K562 (cell line): ENCODE data around the gene PIGL. TPM values are rescaled to one million over a fixed set of nuclear protein-coding genes. Genes with fewer than 3 reads are reported as not detected.

ENCODE experiments used
- CBFA2T3 ChIP-seq: fragments of 450-650 bp; IDR thresholded peaks from 2 replicates; pipeline ENCODE4 v1.6.1; 2017
- CEBPG ChIP-seq, 3 experiments: fragments of 200-800 bp in 1 of 3; sonication (Bioruptor generic) in 1 of 3; sonication (generic) in 1 of 3; formaldehyde crosslinking in 1 of 3; IDR thresholded peaks in 2 of 3; conservative IDR thresholded peaks in 1 of 3; 2 replicates each; pipeline versions ENCODE4 v1.6.1 to v1.8.0; 2016 to 2022; ENCODE audit warnings: missing compliant biosample characterization in 2 of 3, missing genetic modification characterization in 2 of 3, mild to moderate bottlenecking in 1 of 3, missing genetic modification reagents in 1 of 3
- ETS1 ChIP-seq: conservative IDR thresholded peaks from 2 replicates; pipeline ENCODE4 v1.6.1; 2011; ENCODE audit warnings: low read depth, mild to moderate bottlenecking, low read length; ENCODE audit not compliant: control insufficient read depth
- EWSR1 ChIP-seq: fragments of 450-650 bp; IDR thresholded peaks from 2 replicates; pipeline ENCODE4 v1.6.1; 2018; ENCODE audit warnings: borderline replicate concordance, mild to moderate bottlenecking, low read depth, moderate library complexity; ENCODE audit not compliant: partially characterized antibody
- FOXK2 ChIP-seq, 2 experiments: fragments of 450-650 bp; IDR thresholded peaks in 1 of 2; conservative IDR thresholded peaks in 1 of 2; 2 replicates each; pipeline ENCODE4 v1.6.1; 2016; ENCODE audit warnings: low read depth in 2 of 2, mild to moderate bottlenecking in 1 of 2
- HBP1 ChIP-seq: fragments of 450-650 bp; formaldehyde crosslinking; IDR thresholded peaks from 2 replicates; pipeline ENCODE4 v1.4.0; 2022; ENCODE audit warnings: missing genetic modification characterization
- JUN ChIP-seq, 2 experiments: sonication (generic) in 1 of 2; formaldehyde crosslinking in 1 of 2; IDR thresholded peaks; 2 replicates each; pipeline versions ENCODE4 v1.6.1 to v1.8.0; 2012 to 2022; ENCODE audit warnings: borderline replicate concordance in 2 of 2, mild to moderate bottlenecking in 2 of 2, improper control_type of control experiment in 1 of 2, low read depth in 1 of 2, low read length in 1 of 2, missing genetic modification reagents in 1 of 2
- MLX ChIP-seq, 2 experiments: fragments of 450-650 bp in 1 of 2; sonication (generic) in 1 of 2; formaldehyde crosslinking; conservative IDR thresholded peaks; 2 replicates each; pipeline versions ENCODE4 v1.4.0 to v1.8.1; 2020 to 2022; ENCODE audit warnings: mild to moderate bottlenecking in 1 of 2, missing genetic modification reagents in 1 of 2
- NCOA4 ChIP-seq: fragments of 450-650 bp; IDR thresholded peaks from 2 replicates; pipeline ENCODE4 v1.6.1; 2018; ENCODE audit warnings: mild to moderate bottlenecking; ENCODE audit not compliant: partially characterized antibody
- NR2F6 ChIP-seq: fragments of 450-650 bp; formaldehyde crosslinking; IDR thresholded peaks from 2 replicates; pipeline ENCODE4 v1.4.0; 2020; ENCODE audit warnings: mild to moderate bottlenecking
- STAT5A ChIP-seq: IDR thresholded peaks from 2 replicates; pipeline ENCODE4 v1.6.1; 2012; ENCODE audit warnings: low read length, inconsistent platforms, borderline replicate concordance
- TCF3 ChIP-seq: sonication (generic); formaldehyde crosslinking; IDR thresholded peaks from 2 replicates; pipeline ENCODE4 v1.4.0; 2020; ENCODE audit warnings: mild to moderate bottlenecking, missing genetic modification reagents
- TEAD1 ChIP-seq, 2 experiments: fragments of 450-650 bp in 1 of 2; sonication (generic) in 1 of 2; formaldehyde crosslinking; IDR thresholded peaks; 2 replicates each; pipeline versions ENCODE4 v1.4.0 to v1.8.0; 2020 to 2022; ENCODE audit warnings: mild to moderate bottlenecking in 2 of 2, missing genetic modification reagents in 1 of 2
- WHSC1 ChIP-seq: IDR thresholded peaks from one replicate; pipeline ENCODE4 v1.6.1; 2012; ENCODE audit warnings: low read length, control low read depth, inconsistent platforms
- XRCC3 ChIP-seq: fragments of 450-650 bp; IDR thresholded peaks from 2 replicates; pipeline ENCODE4 v1.6.1; 2017; ENCODE audit warnings: mild to moderate bottlenecking, moderate library complexity
- ZEB2 ChIP-seq: fragments of 450-650 bp; IDR thresholded peaks from 2 replicates; pipeline ENCODE4 v1.6.1; 2016
- ZNF324 ChIP-seq: fragments of 250-450 bp; sonication (Bioruptor Pico); IDR thresholded peaks from 2 replicates; pipeline ENCODE4 v1.4.0; 2020; ENCODE audit warnings: mild to moderate bottlenecking
- ZNF354B ChIP-seq: fragments of 250-450 bp; sonication (Bioruptor Pico); IDR thresholded peaks from 2 replicates; pipeline ENCODE4 v1.4.0; 2020
- ZNF398 ChIP-seq: fragments of 250-450 bp; sonication (Bioruptor Pico); IDR thresholded peaks from 2 replicates; pipeline ENCODE4 v1.8.0; 2021; ENCODE audit warnings: moderate library complexity, mild to moderate bottlenecking, inconsistent platforms
- ZNF507 ChIP-seq: conservative IDR thresholded peaks from 2 replicates; pipeline ENCODE4 v1.6.1; 2017; ENCODE audit warnings: missing genetic modification characterization, missing compliant biosample characterization
- ZNF707 ChIP-seq: fragments of 250-450 bp; sonication (Bioruptor Pico); conservative IDR thresholded peaks from 2 replicates; pipeline ENCODE4 v1.8.0; 2022; ENCODE audit warnings: inconsistent platforms, mild to moderate bottlenecking, moderate library complexity
- ZNF766 ChIP-seq: fragments of 200-800 bp; sonication (Bioruptor generic); conservative IDR thresholded peaks from 2 replicates; pipeline ENCODE4 v1.6.1; 2016; ENCODE audit warnings: missing genetic modification characterization, missing compliant biosample characterization
- polyA plus RNA-seq, 8 experiments: library from polyadenylated mRNA; depleted of rRNA in 4 of 8; stranded (reverse) in 5 of 8; unstranded in 3 of 8; fragments of >200 nt; fragmentation: Nextera tagmentation in 2 of 8; fragmentation: Illumina TruSeq in 1 of 8; extraction: Ambion mirVana in 2 of 8; extraction: Trizol in 1 of 8; gene quantifications; 2 replicates each; pipeline versions ENCODE4 v1.2.1 to v1.2.3, GENCODE V29; 2011 to 2014; ENCODE audit warnings: inconsistent platforms in 1 of 8, missing spikeins in 1 of 8
- total RNA-seq, 7 experiments: library from RNA; depleted of rRNA in 6 of 7; stranded (reverse); fragments of >200 nt in 6 of 7; fragmentation: Illumina TruSeq in 2 of 7; extraction: Trizol in 2 of 7; gene quantifications; 2 replicates each; pipeline versions ENCODE4 v1.2.1 to v1.2.3, GENCODE V29; 2011 to 2021; ENCODE audit warnings: low replicate concordance in 1 of 7

PIGL gene
- total and polyA plus RNA-seq, 9 of the 15 experiments (the other 6 are each of a cell fraction or from before 2014, with no cell fraction given), result 19.9 to 55.3 (median 29.6) TPM

GRCh38 chr17:16286009-16286946 lies 69.3 kb downstream of the PIGL start (continued):
- TF ChIP-seq STAT5A (no peak), ZNF507 (tag) (no peak), NR2F6 (CRISPR knock-in tag) (no peak), MLX (CRISPR knock-in tag; conservative IDR thresholded peaks at IDR 0.05) (no peak), CEBPG (CRISPR knock-in tag; IDR thresholded peaks at IDR 0.05) (peak; percentile 69), CEBPG (tag; conservative IDR thresholded peaks at IDR 0.05 in 1 of 2, IDR thresholded peaks at IDR 0.05 in 1 of 2) (peak; percentile 64 to 79; a peak in 3 of 4 replicates), ZNF766 (CRISPR knock-in tag) (peak; percentile 76), ZNF324 (CRISPR knock-in tag) (no peak), ZNF354B (CRISPR knock-in tag) (no peak), ZNF707 (CRISPR knock-in tag) (no peak), NCOA4 (no peak), HBP1 (CRISPR knock-in tag) (0 out of 2 replicates have a peak, but pooled peaks have one; percentile 20), CBFA2T3 (peak; percentile 72), FOXK2 (conservative IDR thresholded peaks at IDR 0.05 in 1 of 2, IDR thresholded peaks at IDR 0.05 in 1 of 2; ENCODE audit: low read depth in 2 of 2) (no peak; a peak in 1 of 4 replicates), WHSC1 (no peak), ETS1 (no peak), TEAD1 (CRISPR knock-in tag; IDR thresholded peaks at IDR 0.05) (no peak), JUN (IDR thresholded peaks at IDR 0.05; ENCODE audit: borderline replicate concordance, low read depth, low read length) (peak; percentile 29; the same call in 1 of the 2 replicates), JUN (CRISPR knock-in tag; IDR thresholded peaks at IDR 0.05; ENCODE audit: borderline replicate concordance) (no peak), EWSR1 (no peak), TCF3 (CRISPR knock-in tag) (peak; percentile 60; the same call in 1 of the 2 replicates), ZEB2 (no peak), XRCC3 (no peak), ZNF398 (CRISPR knock-in tag) (no peak)
